Cardiac septum (tissue), 1 donor: ENCODE data around the gene TRIM62. TPM values are rescaled to one million over a fixed set of nuclear protein-coding genes. Genes with fewer than 3 reads are reported as not detected.

Experiments
- DNase-seq: peaks from one replicate; pipeline ENCODE4 v3.0.0-alpha.2; 2020; ENCODE audit warnings: low spot score
- intact Hi-C: fragments of 100-400 bp; cut with DNase I; formaldehyde crosslinking; loops from one replicate; pipeline ENCODE4 v1.14.0; 2022
- total RNA-seq: library from RNA; stranded (reverse); fragmentation: NEBNext Ultra II Directional; extraction: Animal tissue kit (Norgen Biotek cat#: 25700); gene quantifications from one replicate; pipeline ENCODE4 v1.2.1, GENCODE V29; 2021
- donor health status: DM: no; HTN: no; CAD: no.

The TRIM62 gene
- total RNA-seq, 1 donor from 2014 or later: 3.5 TPM

GRCh38 chr1:33163621-33164519, 18.0 kb downstream of the TRIM62 start:
- no peak for DNase-seq

GRCh38 chr1:33162141-33162540, 19.7 kb downstream of the TRIM62 start:
- intact Hi-C loops: no loop called here
- DNase-seq: no peak

More at GRCh38 chr1:33163621-33164519, 18.0 kb downstream of the TRIM62 start:
- intact Hi-C loops: no loop called here

DNA sequence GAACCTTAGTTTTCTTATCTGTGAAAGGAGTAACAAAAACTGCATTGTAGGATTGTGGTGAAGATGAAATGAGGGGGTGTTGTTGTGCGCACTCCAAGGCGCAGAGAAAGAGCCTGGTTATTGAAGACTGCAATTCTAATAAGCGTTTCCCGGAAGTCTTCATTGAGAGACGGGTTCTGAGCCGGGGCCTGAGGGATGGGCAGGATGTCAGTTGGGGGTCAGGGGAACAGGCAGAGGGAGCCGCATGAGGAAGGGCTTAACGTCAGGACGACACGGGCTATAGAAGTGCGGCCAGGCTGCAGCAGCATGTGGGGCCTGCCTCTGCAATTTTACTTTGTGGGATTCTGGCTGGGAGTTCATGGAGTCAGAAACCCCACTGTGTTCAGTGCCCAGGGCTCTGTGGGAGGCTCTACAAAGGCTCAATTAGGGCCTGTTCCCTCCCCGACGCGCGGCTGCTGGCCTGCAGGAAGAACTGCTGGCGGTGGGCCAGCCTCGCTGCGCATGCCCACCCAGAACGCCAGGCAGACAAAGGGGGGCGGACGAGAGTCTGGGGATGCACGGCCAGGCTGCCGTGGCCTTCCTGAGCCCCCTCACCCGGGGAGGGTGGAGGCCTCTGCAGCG, 20.7 kb downstream of the TRIM62 start:
- peak; percentile 82 for DNase-seq
- intact Hi-C loops: no loop called here

- intact Hi-C loops: no loop called here
- no peak for DNase-seq
Observed at GRCh38 chr1:33159577-33159976, 22.3 kb downstream of the TRIM62 start.

DNA sequence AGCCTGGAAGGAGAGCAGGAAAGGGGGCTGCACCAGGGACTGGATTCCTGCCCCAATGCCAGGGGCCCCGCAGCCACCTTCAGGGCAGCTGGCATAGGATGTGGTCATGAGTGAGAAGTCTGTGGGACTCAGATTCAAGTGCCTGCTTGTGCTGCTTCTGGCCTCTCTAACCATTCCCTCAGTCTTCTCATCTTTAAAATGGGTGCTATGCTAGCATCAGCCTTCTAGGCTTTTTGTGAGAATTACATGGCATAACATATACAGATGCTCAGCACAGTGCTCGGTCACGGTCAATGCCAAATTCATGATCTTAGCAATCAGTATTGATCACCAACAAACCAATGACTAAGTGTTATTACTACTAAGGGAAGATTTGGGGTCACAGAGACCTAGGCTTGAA, 23.5 kb downstream of the TRIM62 start:
- intact Hi-C loops: no loop called here
- DNase-seq: no peak

DNA sequence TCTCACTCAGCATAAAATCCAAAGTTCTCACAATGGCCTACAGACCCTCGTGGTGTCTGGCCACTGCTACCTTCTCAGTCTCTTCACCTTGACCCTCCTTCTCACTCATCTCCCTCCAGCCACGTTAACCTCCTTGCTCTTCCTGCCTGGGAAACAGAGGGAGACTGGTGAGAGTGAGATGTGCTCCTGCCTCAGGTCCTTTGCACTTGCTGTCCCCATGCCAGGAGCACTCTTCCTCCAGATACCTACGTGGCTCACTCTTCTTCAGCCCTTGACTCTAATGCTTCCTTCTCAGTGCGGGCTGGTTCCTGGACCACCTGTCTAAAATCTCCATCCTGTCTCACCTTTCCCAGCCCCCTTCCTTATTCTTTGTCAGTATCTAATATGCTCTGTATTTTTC, 24.7 kb downstream of the TRIM62 start:
- intact Hi-C loops: no loop called here
- DNase-seq: no peak

DNA sequence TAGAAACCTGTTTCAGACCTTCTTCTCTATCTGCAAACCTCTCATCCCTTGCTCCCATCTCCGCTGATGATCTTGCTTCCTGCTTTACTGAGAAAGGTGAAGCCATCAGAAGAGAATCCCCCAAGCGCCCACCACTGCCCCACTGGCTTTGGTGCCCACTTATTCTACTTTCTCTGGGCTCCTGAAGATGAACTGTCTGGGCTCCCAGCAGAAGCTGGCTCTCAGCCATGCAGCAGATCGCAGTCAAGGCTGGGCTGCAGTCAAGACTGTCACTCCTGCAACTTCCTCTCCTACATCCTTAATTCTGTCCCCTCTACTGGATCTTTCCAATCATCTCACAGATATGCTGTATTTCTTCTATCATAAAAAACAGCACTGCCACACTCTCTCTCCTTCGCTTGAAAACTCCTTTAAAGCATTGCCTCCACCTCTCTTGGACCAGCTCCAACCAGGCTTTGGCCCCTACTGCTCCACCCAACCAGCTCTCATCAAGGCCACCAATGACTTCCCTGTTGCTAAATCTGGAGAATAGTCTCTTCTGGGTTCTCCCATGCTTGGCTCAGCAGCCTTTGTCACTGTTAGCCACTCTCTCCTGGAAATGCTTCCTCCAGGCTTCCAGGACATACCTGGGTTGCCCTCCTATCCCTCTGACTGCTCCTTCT, 25.8 kb downstream of the TRIM62 start:
- DNase-seq: no peak
- intact Hi-C loops: no loop called here

GRCh38 chr1:33153650-33154049, 28.2 kb downstream of the TRIM62 start:
- DNase-seq: no peak
- intact Hi-C loops: no loop called here

GRCh38 chr1:33152685-33153432, 29.0 kb downstream of the TRIM62 start:
- peak; percentile 89 for DNase-seq
- intact Hi-C loops: no loop called here

DNA sequence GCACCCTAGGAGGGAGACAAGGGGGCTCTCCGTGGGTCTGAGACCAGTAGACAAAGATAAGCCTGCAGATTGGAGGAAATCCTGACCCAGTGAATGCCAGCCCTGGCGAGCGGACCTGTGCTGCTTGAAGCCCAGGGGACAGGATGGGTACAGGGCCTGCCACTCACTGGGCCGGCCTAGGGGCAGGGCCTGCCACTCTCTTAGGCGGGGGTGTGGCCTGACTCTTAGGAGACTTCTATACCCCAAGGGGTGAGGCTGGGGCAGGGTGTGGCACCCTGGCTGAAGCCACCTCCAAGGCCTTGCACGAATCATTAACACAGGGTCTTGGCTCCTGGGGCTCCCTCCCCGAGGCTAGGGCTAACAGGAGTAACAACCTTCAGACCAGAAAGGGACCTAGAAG, 30.7 kb downstream of the TRIM62 start:
- DNase-seq: no peak
- intact Hi-C loops: no loop called here

DNA sequence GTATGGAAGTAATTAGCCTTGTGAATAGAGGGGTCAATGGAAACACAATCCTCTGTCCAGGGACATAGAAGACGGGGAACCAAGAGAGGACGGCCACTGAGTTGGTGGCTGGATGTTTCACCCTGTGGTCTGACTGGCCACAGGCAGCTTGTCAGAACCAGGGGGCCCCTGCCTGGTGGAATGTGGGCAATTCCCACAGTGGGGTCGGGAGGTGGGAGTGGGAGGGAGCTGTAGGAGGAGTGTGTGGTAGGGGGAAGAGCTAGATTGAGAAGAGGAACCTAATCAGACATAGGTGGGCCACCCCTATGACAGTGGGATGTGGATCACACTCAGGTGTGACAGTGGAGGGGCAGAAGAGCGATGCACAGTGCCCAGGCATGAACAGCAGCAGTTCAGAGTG, 31.3 kb downstream of the TRIM62 start:
- intact Hi-C loops: no loop called here
- no peak for DNase-seq

DNA sequence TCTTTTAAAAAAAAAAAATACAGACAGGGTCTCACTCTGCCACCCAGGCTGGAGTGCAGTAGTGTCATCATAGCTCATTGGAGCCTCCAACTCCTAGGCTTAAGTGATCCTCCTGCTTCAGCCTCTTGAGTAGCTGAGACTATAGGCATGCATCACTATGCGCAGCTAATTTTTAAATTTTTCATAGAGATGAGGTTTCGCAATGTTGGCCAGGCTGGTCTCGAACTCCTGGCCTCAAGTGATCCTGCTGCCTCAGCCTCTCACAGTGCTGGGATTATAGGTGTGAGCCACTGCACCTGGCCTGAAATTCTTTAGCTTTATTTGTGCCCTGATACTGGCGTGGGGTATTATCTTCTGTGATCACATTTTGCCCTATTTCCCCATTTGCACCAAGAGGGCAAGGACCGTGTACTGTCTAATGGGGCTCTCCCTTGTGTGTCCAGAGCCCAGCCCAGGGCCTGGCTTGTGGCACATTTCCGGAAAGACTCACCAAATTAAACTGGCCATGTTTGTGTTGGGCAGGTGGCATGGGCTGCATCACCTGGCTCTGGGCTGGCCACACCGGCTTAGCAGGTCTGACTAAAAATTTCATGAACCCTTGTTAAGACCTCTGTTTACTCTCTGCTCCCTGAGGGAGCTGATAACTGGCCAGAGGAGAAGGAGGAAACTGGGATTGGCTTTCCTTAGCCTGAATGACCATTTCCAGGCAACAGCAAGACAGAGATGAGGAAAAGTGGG, 32.2 kb downstream of the TRIM62 start:
- intact Hi-C loops: no loop called here
- DNase-seq: no peak

- intact Hi-C loops: no loop called here
- no peak for DNase-seq
Observed at GRCh38 chr1:33148615-33149014, 33.2 kb downstream of the TRIM62 start.

DNA sequence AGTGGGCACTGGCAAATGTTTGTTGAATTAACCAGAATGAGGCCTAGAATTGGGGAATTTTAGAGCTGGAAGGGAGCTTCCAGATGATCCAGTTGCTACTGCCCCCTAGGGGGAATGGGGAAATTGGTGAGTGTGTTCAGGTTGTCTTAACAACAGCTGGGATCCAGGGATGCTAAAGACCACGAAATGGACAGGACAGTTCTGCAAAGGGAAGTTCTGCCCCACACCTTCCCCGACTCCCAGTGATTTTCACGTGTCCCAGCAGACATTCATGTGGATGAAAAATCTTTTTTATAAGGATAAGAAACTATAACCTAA, 33.9 kb downstream of the TRIM62 start:
- DNase-seq: no peak
- intact Hi-C loops: no loop called here

- DNase-seq: no peak
- intact Hi-C loops: no loop called here
Observed at GRCh38 chr1:33147275-33147996, 34.4 kb downstream of the TRIM62 start.

DNA sequence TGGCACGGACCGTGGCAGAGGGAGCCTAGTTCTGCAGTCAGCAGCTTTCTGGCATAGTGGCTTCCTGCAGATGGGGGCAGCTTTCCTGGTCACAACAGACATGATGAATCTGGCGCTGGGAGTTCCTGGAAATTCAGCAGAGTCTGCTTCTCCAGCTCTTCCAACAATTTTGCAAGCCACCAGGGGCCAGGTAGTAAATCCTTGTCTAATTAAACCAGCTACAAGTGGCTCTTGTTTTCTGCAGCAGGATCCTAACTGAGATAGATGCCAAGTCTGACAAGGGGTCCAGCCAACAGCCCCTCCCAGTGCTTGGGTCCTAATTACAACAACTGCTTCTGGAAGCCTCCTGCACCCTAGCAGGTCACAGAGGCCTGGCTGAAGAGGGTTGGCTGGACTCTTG, 35.8 kb downstream of the TRIM62 start:
- DNase-seq: no peak
- intact Hi-C loops: no loop called here

DNA sequence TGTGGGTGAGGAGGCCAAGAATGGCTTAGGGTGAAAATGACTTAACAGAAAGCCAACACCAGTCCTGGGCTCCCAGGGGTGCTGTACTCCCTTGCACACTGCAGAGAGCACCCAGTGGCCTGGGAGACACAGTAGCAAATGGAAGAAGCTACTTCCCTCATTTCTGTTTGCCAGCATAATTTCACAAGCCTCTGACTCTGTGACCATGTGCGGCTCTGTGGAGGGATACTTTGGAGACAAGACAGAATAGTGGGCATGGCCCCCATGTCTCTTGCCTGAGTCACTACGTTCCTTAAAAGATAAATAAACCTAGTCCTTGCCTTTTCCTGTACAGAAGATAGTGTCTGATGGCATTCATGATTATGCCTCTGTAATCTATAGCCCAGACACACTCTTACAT, 38.1 kb downstream of the TRIM62 start:
- no peak for DNase-seq
- intact Hi-C loops: no loop called here

- intact Hi-C loops: no loop called here
- no peak for DNase-seq
Observed at GRCh38 chr1:33143176-33143575, 38.7 kb downstream of the TRIM62 start.
